Loucy (cell line): ENCODE results near the gene NR3C2.

Experiments used
- CTCF ChIP-seq: fragments of 200-600 bp; sonication (generic); conservative IDR thresholded peaks from 2 replicates; pipeline ENCODE4 v1.5.1; 2014; ENCODE audit warnings: mild to moderate bottlenecking, antibody characterized with exemption, low read length
- EZH2phosphoT487 ChIP-seq: fragments of 200-600 bp; IDR thresholded peaks from 2 replicates; pipeline ENCODE4 v1.6.1; 2018; ENCODE audit warnings: antibody characterized with exemption, mild to moderate bottlenecking, moderate library complexity, borderline replicate concordance

- TF ChIP-seq CTCF, result no peak
- TF ChIP-seq EZH2phosphoT487, result no peak
These were observed 36.9 kb downstream of the NR3C2 start for GRCh38 chr4:148405161-148405893.
